K562 (cell line): Measurements from ENCODE around the gene HEG1. TPM values are rescaled to one million over a fixed set of nuclear protein-coding genes. Genes with fewer than 3 reads are reported as not detected.

Experiments
- ATAC-seq: fragments of 200-7000 bp; cut with Tn5 transposase; 3 replicates; pipeline ENCODE4 v1.9.1; 2020; ENCODE audit warnings: moderate library complexity
- BruUV-seq: library from RNA; stranded (reverse); fragments of 400-500 nt; replicated peaks from 2 replicates; lab custom pipeline; 2021; lab: Mats Ljungman, UMichigan
- CTCF ChIA-PET: fragments of 300-600 bp; formaldehyde crosslinking; extraction: SDS; loops from one replicate; lab custom pipeline; 2021; ENCODE audit warnings: low intra/inter-chr PET ratio; lab: Yijun Ruan, JAX
- POLR2A ChIA-PET: fragments of 300-600, 350-650 bp; sonication (Branson Sonifier 250); formaldehyde crosslinking; extraction: SDS; loops from one replicate; lab custom pipeline; 2021; ENCODE audit warnings: antibody characterized with exemption, inconsistent platforms; lab: Yijun Ruan, JAX
- DNase-seq, 4 experiments: peaks; one replicate each; pipeline versions ENCODE4 v3.0.0 to v3.0.0-alpha.2; 2011 to 2018; ENCODE audit warnings: low spot score in 3 of 4, mixed read lengths in 3 of 4; ENCODE audit errors: extremely low read depth in 1 of 4
- FAIRE-seq: peaks from 2 replicates; lab custom pipeline; 2011; peaks lifted over from hg19 to GRCh38; lab: Jason Lieb, UNC
- H2AFZ ChIP-seq: 2 replicates; pipeline ENCODE4 v1.6.0; 2011; ENCODE audit warnings: low read depth, low read length, control low read depth, inconsistent platforms
- H3K27ac ChIP-seq: fragments of 200-600 bp; 3 replicates; pipeline ENCODE4 v1.8.0; 2011; ENCODE audit warnings: low read depth, mild to moderate bottlenecking, control low read depth, inconsistent platforms, low read length, moderate library complexity, mixed read lengths; ENCODE audit errors: extremely low read depth
- H3K27me3 ChIP-seq, 2 experiments: fragments of 300-600 bp in 1 of 2; 2 replicates in 1 of 2; 3 replicates in 1 of 2; pipeline versions ENCODE4 v1.6.0 to v1.8.0; 2011; ENCODE audit warnings: inconsistent platforms in 2 of 2, low read length in 2 of 2, mild to moderate bottlenecking in 1 of 2, mixed read lengths in 1 of 2, moderate library complexity in 1 of 2; ENCODE audit not compliant: control insufficient read depth in 2 of 2, insufficient read depth in 2 of 2
- H3K36me3 ChIP-seq: fragments of 300-600 bp; 3 replicates; pipeline ENCODE4 v1.8.0; 2011; ENCODE audit warnings: mild to moderate bottlenecking, low read length, inconsistent platforms; ENCODE audit not compliant: control insufficient read depth, insufficient read depth
- H3K4me1 ChIP-seq, 2 experiments: fragments of 200-600 bp in 1 of 2; replicated peaks in 1 of 2; 2 replicates in 1 of 2; 3 replicates in 1 of 2; pipeline versions ENCODE4 v1.5.1 to v1.8.0; 2011; ENCODE audit warnings: inconsistent platforms in 2 of 2, low read length in 2 of 2, mild to moderate bottlenecking in 1 of 2, mixed read lengths in 1 of 2, moderate library complexity in 1 of 2; ENCODE audit not compliant: control insufficient read depth in 2 of 2, insufficient read depth in 2 of 2
- H3K4me2 ChIP-seq: 2 replicates; pipeline ENCODE4 v1.6.1; 2011; ENCODE audit warnings: low read length, control low read depth, inconsistent platforms, mixed read lengths; ENCODE audit not compliant: insufficient read depth
- H3K4me3 ChIP-seq: fragments of 200-600 bp; sonication (generic), shearing (Covaris generic); 2 replicates; pipeline ENCODE4 v1.5.1; 2016; ENCODE audit warnings: control low read depth, inconsistent platforms
- H3K79me2 ChIP-seq: fragments of 200-600 bp; 3 replicates; pipeline ENCODE4 v1.8.0; 2011; ENCODE audit warnings: low read length, inconsistent platforms; ENCODE audit not compliant: control insufficient read depth, insufficient read depth
- H3K9ac ChIP-seq, 2 experiments: 2 replicates each; pipeline versions ENCODE4 v1.6.0 to v1.6.1; 2011; ENCODE audit warnings: low read depth in 2 of 2, low read length in 2 of 2, control low read depth in 1 of 2, inconsistent platforms in 1 of 2, mild to moderate bottlenecking in 1 of 2, mixed read lengths in 1 of 2; ENCODE audit not compliant: insufficient read depth in 1 of 2
- H3K9me1 ChIP-seq: one replicate; pipeline ENCODE4 v1.6.0; 2011; ENCODE audit warnings: inconsistent platforms, mild to moderate bottlenecking, low read length, moderate library complexity; ENCODE audit not compliant: control insufficient read depth, insufficient read depth
- H3K9me3 ChIP-seq: replicated peaks from 2 replicates; pipeline ENCODE4 v1.5.1; 2011; ENCODE audit warnings: low read depth, low read length, inconsistent platforms; ENCODE audit not compliant: control insufficient read depth, insufficient read depth
- H4K20me1 ChIP-seq: replicated peaks from 2 replicates; pipeline ENCODE4 v1.6.1; 2011; ENCODE audit warnings: low read length, inconsistent platforms, mixed read lengths; ENCODE audit not compliant: control insufficient read depth, insufficient read depth
- JUN ChIP-seq, 2 experiments: sonication (generic) in 1 of 2; formaldehyde crosslinking in 1 of 2; IDR thresholded peaks; 2 replicates each; pipeline versions ENCODE4 v1.6.1 to v1.8.0; 2012 to 2022; ENCODE audit warnings: borderline replicate concordance in 2 of 2, mild to moderate bottlenecking in 2 of 2, improper control_type of control experiment in 1 of 2, low read depth in 1 of 2, low read length in 1 of 2, missing genetic modification reagents in 1 of 2
- MAFK ChIP-seq: IDR thresholded peaks from 2 replicates; pipeline ENCODE4 v1.6.1; 2011; ENCODE audit warnings: low read length, improper control_type of control experiment
- WGBS: fragments of 100-300 bp; shearing (Covaris generic); methylation state at CpG from one replicate; pipeline ENCODE4 v1.1.6; 2016; ENCODE audit warnings: low coverage, mixed read lengths; ENCODE audit not compliant: insufficient coverage; ENCODE audit errors: missing lambda C conversion rate; 5-methylcytosine and 5-hydroxymethylcytosine counted together
- in situ Hi-C: fragments of 300-500 bp; cut with MboI; formaldehyde crosslinking; loops from 4 replicates; pipeline ENCODE4 v1.15.0; 2018; ENCODE audit warnings: inconsistent platforms, mixed read lengths
- intact Hi-C: fragments of 100-400 bp; cut with micrococcal nuclease; formaldehyde crosslinking; loops from 2 replicates; pipeline ENCODE4 v1.14.2; 2022
- polyA plus RNA-seq, 8 experiments: library from polyadenylated mRNA; depleted of rRNA in 4 of 8; stranded (reverse) in 5 of 8; unstranded in 3 of 8; fragments of >200 nt; fragmentation: Nextera tagmentation in 2 of 8; fragmentation: Illumina TruSeq in 1 of 8; extraction: Ambion mirVana in 2 of 8; extraction: Trizol in 1 of 8; gene quantifications; 2 replicates each; pipeline versions ENCODE4 v1.2.1 to v1.2.3, GENCODE V29; 2011 to 2014; ENCODE audit warnings: inconsistent platforms in 1 of 8, missing spikeins in 1 of 8
- total RNA-seq, 7 experiments: library from RNA; depleted of rRNA in 6 of 7; stranded (reverse); fragments of >200 nt in 6 of 7; fragmentation: Illumina TruSeq in 2 of 7; extraction: Trizol in 2 of 7; gene quantifications; 2 replicates each; pipeline versions ENCODE4 v1.2.1 to v1.2.3, GENCODE V29; 2011 to 2021; ENCODE audit warnings: low replicate concordance in 1 of 7
- TF ChIP-seq, protein P1 (sequence below): fragments of 250-450 bp; sonication (Bioruptor Pico); IDR thresholded peaks from 2 replicates; pipeline ENCODE4 v1.6.1; 2021; ENCODE audit warnings: mild to moderate bottlenecking
- TF ChIP-seq, protein P2 (sequence below): fragments of 450-650 bp; formaldehyde crosslinking; IDR thresholded peaks from 2 replicates; pipeline ENCODE4 v1.4.0; 2020; ENCODE audit warnings: mild to moderate bottlenecking, moderate library complexity

HEG1 gene
- total and polyA plus RNA-seq, 9 of the 15 experiments (the other 6 are each of a cell fraction or from before 2014, with no cell fraction given), result 0.24 TPM; not detected in 8

DNA sequence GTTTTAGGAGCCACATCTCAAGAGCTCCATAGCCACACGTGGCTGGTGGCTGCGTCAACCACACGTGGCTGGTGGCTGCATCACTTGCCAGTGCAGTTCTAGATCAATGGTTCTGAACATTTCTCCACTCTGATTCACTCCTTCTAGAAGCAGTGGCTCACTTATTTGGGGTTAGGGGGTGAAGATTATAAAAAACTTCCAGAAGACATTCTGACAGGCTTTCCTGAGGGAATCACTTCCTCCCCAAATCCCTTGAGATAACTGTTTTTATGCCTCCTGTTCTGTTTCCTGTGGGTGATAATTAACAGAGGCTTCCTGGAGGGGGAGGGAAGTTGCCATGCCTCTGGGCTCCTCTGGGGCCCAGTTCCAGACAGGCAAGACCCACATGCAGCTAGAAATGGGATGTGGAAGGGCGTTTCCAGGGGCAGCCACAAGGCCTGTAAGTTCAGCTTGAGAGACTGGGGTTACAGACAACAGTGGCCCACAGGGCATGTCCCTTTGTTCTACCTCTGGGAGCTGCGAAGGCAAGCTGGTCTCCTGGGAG, 23.6 kb downstream of the HEG1 start:
- no peaks in the 10 kb centered on the region for H3K79me2 ChIP-seq
- no peak overlapping the region for H3K27ac ChIP-seq
- FAIRE-seq (no peak), ATAC-seq (no peak), DNase-seq (no peak)
- no peak overlapping the region for H3K9ac ChIP-seq
- intact Hi-C loops (no loop called here), in situ Hi-C loops (no loop called here)
- TF ChIP-seq, protein P1, sequence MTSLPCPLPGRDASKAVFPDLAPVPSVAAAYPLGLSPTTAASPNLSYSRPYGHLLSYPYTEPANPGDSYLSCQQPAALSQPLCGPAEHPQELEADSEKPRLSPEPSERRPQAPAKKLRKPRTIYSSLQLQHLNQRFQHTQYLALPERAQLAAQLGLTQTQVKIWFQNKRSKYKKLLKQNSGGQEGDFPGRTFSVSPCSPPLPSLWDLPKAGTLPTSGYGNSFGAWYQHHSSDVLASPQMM (CRISPR knock-in tag), result no peak
- TF ChIP-seq, protein P2, sequence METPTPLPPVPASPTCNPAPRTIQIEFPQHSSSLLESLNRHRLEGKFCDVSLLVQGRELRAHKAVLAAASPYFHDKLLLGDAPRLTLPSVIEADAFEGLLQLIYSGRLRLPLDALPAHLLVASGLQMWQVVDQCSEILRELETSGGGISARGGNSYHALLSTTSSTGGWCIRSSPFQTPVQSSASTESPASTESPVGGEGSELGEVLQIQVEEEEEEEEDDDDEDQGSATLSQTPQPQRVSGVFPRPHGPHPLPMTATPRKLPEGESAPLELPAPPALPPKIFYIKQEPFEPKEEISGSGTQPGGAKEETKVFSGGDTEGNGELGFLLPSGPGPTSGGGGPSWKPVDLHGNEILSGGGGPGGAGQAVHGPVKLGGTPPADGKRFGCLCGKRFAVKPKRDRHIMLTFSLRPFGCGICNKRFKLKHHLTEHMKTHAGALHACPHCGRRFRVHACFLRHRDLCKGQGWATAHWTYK (CRISPR knock-in tag), result 0 out of 2 replicates have a peak, but pooled peaks have one; percentile 25
- TF ChIP-seq JUN (IDR thresholded peaks at IDR 0.05; ENCODE audit: borderline replicate concordance, low read depth, low read length), result no peak
- no peak for TF ChIP-seq JUN (CRISPR knock-in tag; IDR thresholded peaks at IDR 0.05; ENCODE audit: borderline replicate concordance)
- no peak for TF ChIP-seq MAFK
- no peaks in the 10 kb centered on the region for H3K4me1 ChIP-seq
- H3K36me3 ChIP-seq, result no peaks in the 10 kb centered on the region
- no peaks in the 10 kb centered on the region for H3K9me3 ChIP-seq
- CTCF ChIA-PET, result no interaction called here
- POLR2A ChIA-PET, result no interaction called here
- no peaks in the 10 kb centered on the region for H4K20me1 ChIP-seq
- H3K4me2 ChIP-seq, result no peak overlapping the region
- no peaks in the 10 kb centered on the region for H3K9me1 ChIP-seq
- H2AFZ ChIP-seq, result no peak overlapping the region
- peaks cover 2 to 24% of the 10 kb centered on the region in 2 experiments; a peak in 2 of 5 replicates for H3K27me3 ChIP-seq
- BruUV-seq, result no TSS peak
- no peak overlapping the region for H3K4me3 ChIP-seq
- 0% methylated on average over 5 of the region's 5 CpGs for WGBS
